ENCODE results near the gene FANCC.

DNA sequence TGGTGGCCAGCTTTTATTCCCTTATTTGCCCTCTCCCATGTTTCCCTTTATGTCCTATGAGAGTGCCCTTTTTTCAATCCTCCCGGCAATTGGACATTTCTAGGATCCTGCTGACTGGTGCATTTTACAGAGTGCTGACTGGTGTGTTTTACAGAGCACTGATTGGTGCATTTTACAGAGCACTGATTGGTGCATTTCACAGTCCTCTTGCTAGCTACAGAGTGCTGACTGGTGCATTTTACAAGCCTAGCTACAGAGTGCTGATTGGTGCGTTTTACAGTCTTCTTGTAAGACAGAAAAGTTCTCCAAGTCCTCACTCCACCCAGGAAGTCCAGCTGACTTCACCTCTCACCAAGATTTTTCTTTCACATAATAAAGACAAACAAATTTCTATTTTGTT is 15.4 kb upstream of the FANCC start:
- TF ChIP-seq MAFG (CRISPR knock-in tag; IDR thresholded peaks at IDR 0.05) (no peak), ZNF501 (CRISPR knock-in tag; IDR thresholded peaks at IDR 0.05) (no peak), CTCF (CRISPR knock-in tag; IDR thresholded peaks at IDR 0.05) (no peak), POLR2AphosphoS5 (IDR thresholded peaks at IDR 0.05; ENCODE audit: low read depth, low read length) (no peak), REL (CRISPR knock-in tag; conservative IDR thresholded peaks at IDR 0.05) (no peak), ZC3H4 (CRISPR knock-in tag; IDR thresholded peaks at IDR 0.05; ENCODE audit: borderline replicate concordance) (no peak), ZNF263 (CRISPR knock-in tag; IDR thresholded peaks at IDR 0.05) (no peak), MXD4 (CRISPR knock-in tag; IDR thresholded peaks at IDR 0.05) (no peak), JUND (CRISPR knock-in tag; IDR thresholded peaks at IDR 0.05) (no peak)
- TF ChIP-seq, protein P1, sequence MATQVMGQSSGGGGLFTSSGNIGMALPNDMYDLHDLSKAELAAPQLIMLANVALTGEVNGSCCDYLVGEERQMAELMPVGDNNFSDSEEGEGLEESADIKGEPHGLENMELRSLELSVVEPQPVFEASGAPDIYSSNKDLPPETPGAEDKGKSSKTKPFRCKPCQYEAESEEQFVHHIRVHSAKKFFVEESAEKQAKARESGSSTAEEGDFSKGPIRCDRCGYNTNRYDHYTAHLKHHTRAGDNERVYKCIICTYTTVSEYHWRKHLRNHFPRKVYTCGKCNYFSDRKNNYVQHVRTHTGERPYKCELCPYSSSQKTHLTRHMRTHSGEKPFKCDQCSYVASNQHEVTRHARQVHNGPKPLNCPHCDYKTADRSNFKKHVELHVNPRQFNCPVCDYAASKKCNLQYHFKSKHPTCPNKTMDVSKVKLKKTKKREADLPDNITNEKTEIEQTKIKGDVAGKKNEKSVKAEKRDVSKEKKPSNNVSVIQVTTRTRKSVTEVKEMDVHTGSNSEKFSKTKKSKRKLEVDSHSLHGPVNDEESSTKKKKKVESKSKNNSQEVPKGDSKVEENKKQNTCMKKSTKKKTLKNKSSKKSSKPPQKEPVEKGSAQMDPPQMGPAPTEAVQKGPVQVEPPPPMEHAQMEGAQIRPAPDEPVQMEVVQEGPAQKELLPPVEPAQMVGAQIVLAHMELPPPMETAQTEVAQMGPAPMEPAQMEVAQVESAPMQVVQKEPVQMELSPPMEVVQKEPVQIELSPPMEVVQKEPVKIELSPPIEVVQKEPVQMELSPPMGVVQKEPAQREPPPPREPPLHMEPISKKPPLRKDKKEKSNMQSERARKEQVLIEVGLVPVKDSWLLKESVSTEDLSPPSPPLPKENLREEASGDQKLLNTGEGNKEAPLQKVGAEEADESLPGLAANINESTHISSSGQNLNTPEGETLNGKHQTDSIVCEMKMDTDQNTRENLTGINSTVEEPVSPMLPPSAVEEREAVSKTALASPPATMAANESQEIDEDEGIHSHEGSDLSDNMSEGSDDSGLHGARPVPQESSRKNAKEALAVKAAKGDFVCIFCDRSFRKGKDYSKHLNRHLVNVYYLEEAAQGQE (IDR thresholded peaks at IDR 0.05; ENCODE audit: borderline replicate concordance in 1 of 2, low read depth in 1 of 2, low read length in 2 of 2) = no peak
